Retinal pigment epithelial cell (primary cell): Measurements from ENCODE around the gene GRK2.

Experiments used
- DNase-seq: peaks from one replicate; pipeline ENCODE4 v3.0.0-alpha.2; 2010; ENCODE audit warnings: low read depth
- H3K4me3 ChIP-seq: 2 replicates; pipeline ENCODE4 v1.5.1; 2011; ENCODE audit warnings: mild to moderate bottlenecking, low read length, control low read depth, moderate library complexity
- CTCF ChIP-seq: conservative IDR thresholded peaks from 2 replicates; pipeline ENCODE4 v1.5.1; 2011; ENCODE audit warnings: low read depth, low read length, control low read depth, inconsistent platforms

GRK2 gene

DNA sequence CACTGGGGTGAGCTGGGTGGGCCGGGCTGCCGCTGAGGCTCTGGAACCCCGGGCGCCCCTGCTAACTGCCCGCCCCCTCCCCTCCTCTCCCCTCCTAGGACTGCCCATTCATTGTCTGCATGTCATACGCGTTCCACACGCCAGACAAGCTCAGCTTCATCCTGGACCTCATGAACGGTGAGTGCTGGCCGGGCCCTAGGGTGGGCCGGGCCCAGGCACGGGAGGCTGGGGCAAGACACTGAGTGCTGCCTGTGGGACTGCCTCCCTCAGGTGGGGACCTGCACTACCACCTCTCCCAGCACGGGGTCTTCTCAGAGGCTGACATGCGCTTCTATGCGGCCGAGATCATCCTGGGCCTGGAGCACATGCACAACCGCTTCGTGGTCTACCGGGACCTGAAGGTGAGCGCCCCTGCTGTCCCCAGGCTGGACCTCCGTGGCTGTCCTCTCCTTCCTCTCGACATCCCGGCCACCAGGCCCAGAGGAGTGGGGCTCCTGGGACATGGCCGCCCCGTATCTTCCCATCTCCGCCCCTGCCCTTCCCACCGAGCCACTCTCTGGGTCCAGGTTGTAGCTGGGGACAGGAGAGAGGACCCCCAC is 15.4 kb downstream of the GRK2 start:
- no peak for DNase-seq
- no peak for TF ChIP-seq CTCF
- H3K4me3 ChIP-seq, result no peak overlapping the region

DNA sequence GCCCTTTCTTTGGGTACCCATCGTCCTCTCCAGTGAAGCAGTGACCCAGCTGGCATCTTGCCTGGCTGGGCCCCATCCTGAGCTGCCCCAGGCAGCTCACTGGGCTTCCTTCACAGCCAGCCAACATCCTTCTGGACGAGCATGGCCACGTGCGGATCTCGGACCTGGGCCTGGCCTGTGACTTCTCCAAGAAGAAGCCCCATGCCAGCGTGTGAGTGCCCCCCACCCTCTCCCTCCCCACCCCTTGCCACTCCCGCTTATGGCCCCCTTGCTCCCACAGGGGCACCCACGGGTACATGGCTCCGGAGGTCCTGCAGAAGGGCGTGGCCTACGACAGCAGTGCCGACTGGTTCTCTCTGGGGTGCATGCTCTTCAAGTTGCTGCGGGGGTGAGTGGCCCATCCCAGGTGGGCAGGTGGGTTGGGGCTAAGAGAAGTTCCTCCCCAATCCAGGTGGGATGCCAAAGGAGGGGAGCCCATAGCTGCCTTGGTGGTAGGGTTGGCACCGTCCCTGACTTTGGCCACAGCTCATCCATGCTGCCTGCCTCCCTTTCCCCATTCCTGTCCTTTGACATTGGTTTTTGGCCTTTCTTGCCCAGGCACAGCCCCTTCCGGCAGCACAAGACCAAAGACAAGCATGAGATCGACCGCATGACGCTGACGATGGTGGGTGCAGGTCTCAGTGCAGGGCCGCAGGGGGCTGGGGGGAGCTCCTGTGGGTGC is 16.0 kb downstream of the GRK2 start:
- H3K4me3 ChIP-seq, result no peak overlapping the region
- DNase-seq, result no peak
- TF ChIP-seq CTCF, result no peak

GRCh38 chr11:67282876-67283371 is 16.7 kb downstream of the GRK2 start:
- H3K4me3 ChIP-seq, result no peak overlapping the region
- TF ChIP-seq CTCF, result no peak
- no peak for DNase-seq

DNA sequence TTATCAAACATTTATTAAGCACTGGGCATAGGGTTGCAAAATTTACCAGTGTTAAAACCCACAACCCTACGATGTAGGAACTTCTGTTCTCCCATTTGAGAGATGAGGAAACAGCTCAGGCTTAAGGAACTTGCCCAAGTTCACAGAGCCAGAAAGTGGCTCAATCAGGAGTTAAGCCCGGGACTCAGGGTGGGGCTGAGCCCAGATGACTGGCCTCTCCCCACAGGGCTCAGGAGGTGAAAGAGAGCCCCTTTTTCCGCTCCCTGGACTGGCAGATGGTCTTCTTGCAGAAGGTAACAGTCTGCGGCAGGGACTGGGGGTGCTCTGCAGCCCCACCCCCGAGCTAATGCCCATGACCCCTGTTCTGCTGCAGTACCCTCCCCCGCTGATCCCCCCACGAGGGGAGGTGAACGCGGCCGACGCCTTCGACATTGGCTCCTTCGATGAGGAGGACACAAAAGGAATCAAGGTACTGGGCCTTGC is 17.2 kb downstream of the GRK2 start:
- no peak overlapping the region for H3K4me3 ChIP-seq

GRCh38 chr11:67284811-67285540 is 18.7 kb downstream of the GRK2 start:
- no peak overlapping the region for H3K4me3 ChIP-seq
- DNase-seq, result no peak
- no peak for TF ChIP-seq CTCF

More for the DNA sequence above, 17.2 kb downstream of the GRK2 start:
- no peak for DNase-seq
- no peak for TF ChIP-seq CTCF

- no peak for DNase-seq
- no peak overlapping the region for H3K4me3 ChIP-seq
- no peak for TF ChIP-seq CTCF
Observed at GRCh38 chr11:67285541-67286498, 19.5 kb downstream of the GRK2 start.
